Esophagus squamous epithelium (tissue), 5 donors: ENCODE measurements around the gene C19orf44. TPM values are rescaled to one million over a fixed set of nuclear protein-coding genes. Genes with fewer than 3 reads are reported as not detected.

Source experiments
- DNase-seq: peaks from one replicate; lab custom pipeline; 2025; lab: John Stamatoyannopoulos, UW
- H3K27ac ChIP-seq, 4 donors: fragments of 200-600 bp; sonication (generic); one replicate each; pipeline ENCODE4 v1.5.1; 2016 to 2019; ENCODE audit warnings: mild to moderate bottlenecking in 1 of 4
- H3K27me3 ChIP-seq, 4 donors: fragments of 200-600 bp; sonication (generic); 1 replicate in 3 of 4; 2 replicates in 1 of 4; pipeline versions ENCODE4 v1.5.1 to v1.6.0; 2017 to 2021; ENCODE audit warnings: antibody characterized with exemption in 1 of 4
- H3K36me3 ChIP-seq, 3 donors: fragments of 200-600 bp; sonication (generic); one replicate each; pipeline ENCODE4 v1.5.1; 2016 to 2019
- H3K4me1 ChIP-seq, 3 donors: fragments of 200-600 bp; sonication (generic); one replicate each; pipeline ENCODE4 v1.5.1; 2017 to 2019
- H3K4me3 ChIP-seq, 4 donors: fragments of 200-600 bp; sonication (generic); 1 replicate in 3 of 4; 2 replicates in 1 of 4; pipeline ENCODE4 v1.5.1; 2016 to 2019; ENCODE audit warnings: mild to moderate bottlenecking in 2 of 4, moderate library complexity in 1 of 4
- H3K9me3 ChIP-seq, 3 donors: fragments of 200-600 bp; sonication (generic); one replicate each; pipeline ENCODE4 v1.5.1; 2016 to 2019
- POLR2A ChIP-seq, 4 donors: fragments of 450-650 bp; IDR thresholded peaks; one replicate each; pipeline ENCODE4 v1.6.1; 2017; ENCODE audit warnings: antibody characterized with exemption in 4 of 4, mild to moderate bottlenecking in 4 of 4, moderate library complexity in 3 of 4
- WGBS, 2 donors: methylation state at CpG; one replicate each; pipeline ENCODE4 v1.1.5; 2018; 5-methylcytosine and 5-hydroxymethylcytosine counted together
- intact Hi-C: fragments of 100-400 bp; cut with DNase I; formaldehyde crosslinking; loops from one replicate; pipeline ENCODE4 v1.15.0; 2022
- total RNA-seq, 4 donors: library from RNA; depleted of rRNA; stranded (reverse); fragments of >200 nt; gene quantifications; one replicate each; pipeline ENCODE4 v1.1.0, GENCODE V29; 2016
- TF ChIP-seq, protein P1 (sequence below), 6 experiments: fragments of 450-650 bp in 4 of 6; fragments of 200-600 bp in 2 of 6; sonication (generic) in 2 of 6; IDR thresholded peaks; one replicate each; pipeline ENCODE4 v1.5.1; 2016 to 2019; ENCODE audit warnings: antibody characterized with exemption in 6 of 6, mild to moderate bottlenecking in 4 of 6, moderate library complexity in 4 of 6
- donor health status: DM: yes; HTN: yes; CAD: no.

The C19orf44 gene
- total RNA-seq, 4 donors from 2014 or later, result 2.5 to 10.0 (median 4.2) TPM

- Histone ChIP-seq H3K4me3 (no peak overlapping the region), H3K27ac (no peak overlapping the region), H3K36me3 (peaks cover 46 to 100% (median 79%) of the 10 kb centered on the region in 3 donors), H3K27me3 (no peaks in the 10 kb centered on the region), H3K4me1 (peaks cover 0 to 5% (median 0%) of the 10 kb centered on the region in 3 donors), H3K9me3 (no peaks in the 10 kb centered on the region)
- 95 to 97% methylated on average over 12 to 24 of the region's 47 CpGs for WGBS, 2 donors
- intact Hi-C loops, result no loop called here
- TF ChIP-seq, protein P1, sequence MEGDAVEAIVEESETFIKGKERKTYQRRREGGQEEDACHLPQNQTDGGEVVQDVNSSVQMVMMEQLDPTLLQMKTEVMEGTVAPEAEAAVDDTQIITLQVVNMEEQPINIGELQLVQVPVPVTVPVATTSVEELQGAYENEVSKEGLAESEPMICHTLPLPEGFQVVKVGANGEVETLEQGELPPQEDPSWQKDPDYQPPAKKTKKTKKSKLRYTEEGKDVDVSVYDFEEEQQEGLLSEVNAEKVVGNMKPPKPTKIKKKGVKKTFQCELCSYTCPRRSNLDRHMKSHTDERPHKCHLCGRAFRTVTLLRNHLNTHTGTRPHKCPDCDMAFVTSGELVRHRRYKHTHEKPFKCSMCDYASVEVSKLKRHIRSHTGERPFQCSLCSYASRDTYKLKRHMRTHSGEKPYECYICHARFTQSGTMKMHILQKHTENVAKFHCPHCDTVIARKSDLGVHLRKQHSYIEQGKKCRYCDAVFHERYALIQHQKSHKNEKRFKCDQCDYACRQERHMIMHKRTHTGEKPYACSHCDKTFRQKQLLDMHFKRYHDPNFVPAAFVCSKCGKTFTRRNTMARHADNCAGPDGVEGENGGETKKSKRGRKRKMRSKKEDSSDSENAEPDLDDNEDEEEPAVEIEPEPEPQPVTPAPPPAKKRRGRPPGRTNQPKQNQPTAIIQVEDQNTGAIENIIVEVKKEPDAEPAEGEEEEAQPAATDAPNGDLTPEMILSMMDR (IDR thresholded peaks at IDR 0.05), result no peak
- no peak for TF ChIP-seq POLR2A (IDR thresholded peaks at IDR 0.05)
- DNase-seq, result no peak
Observed at GRCh38 chr19:16532440-16533234, 36.4 kb downstream of the C19orf44 start.

DNA sequence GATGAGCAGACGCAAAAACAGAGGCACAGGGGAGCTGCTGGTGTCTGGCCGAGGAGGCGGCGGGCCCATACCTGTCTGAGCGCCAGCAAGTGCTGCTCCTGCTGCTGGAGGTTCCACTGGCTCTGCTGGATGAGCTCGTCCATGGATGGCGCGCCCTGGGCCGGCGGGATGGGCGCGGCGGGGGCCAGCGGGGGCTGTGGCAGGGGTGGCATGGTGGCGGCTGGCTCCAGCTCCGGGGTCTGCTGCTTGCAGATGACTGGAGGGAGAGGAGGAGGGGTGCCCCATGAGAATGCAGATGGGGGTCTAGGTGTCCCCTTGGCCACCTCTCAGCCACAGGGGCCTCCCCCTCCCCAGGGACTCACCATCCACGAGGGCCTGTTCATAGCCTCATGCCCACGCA lies 39.2 kb downstream of the C19orf44 start:
- H3K4me3 ChIP-seq, result no peak overlapping the region
- no peaks in the 10 kb centered on the region for H3K9me3 ChIP-seq
- DNase-seq, result no peak
- WGBS, 2 donors, result 79 to 100% methylated on average over 1 to 2 of the region's 18 CpGs
- H3K4me1 ChIP-seq, result peaks cover 5 to 30% (median 11%) of the 10 kb centered on the region in 3 donors
- no peaks in the 10 kb centered on the region for H3K27me3 ChIP-seq
- no peak overlapping the region for H3K27ac ChIP-seq
- TF ChIP-seq POLR2A (IDR thresholded peaks at IDR 0.05), result no peak
- TF ChIP-seq, protein P1 (IDR thresholded peaks at IDR 0.05), result no peak
- H3K36me3 ChIP-seq, result peaks cover 32 to 100% (median 53%) of the 10 kb centered on the region in 3 donors
- intact Hi-C loops, result no loop called here

DNA sequence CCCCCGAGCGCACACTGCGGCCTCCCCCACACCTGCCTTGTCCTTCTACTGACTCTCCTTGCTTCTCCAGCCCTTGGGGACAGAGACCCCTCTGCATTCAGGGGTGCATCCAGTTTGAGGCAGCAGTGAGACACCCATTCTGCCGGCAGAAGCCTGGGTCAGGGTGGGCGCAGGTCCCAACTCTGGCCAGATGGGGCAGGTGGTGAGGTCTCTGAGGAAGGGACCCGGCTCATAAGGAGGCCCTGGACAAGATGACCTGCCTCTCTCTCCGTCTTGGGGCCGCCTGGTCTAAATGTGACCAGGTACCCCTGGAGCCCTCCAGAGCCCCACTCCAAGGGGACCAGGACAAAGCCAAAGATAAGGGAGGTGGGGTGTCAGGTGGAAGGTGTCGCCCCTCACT lies 39.9 kb downstream of the C19orf44 start:
- Histone ChIP-seq H3K36me3 (peaks cover 25 to 94% (median 46%) of the 10 kb centered on the region in 3 donors), H3K4me1 (peaks cover 13 to 38% (median 18%) of the 10 kb centered on the region in 3 donors), H3K27ac (no peak overlapping the region), H3K9me3 (no peaks in the 10 kb centered on the region), H3K4me3 (no peak overlapping the region), H3K27me3 (no peaks in the 10 kb centered on the region)
- 97 to 100% methylated on average over 4 to 5 of the region's 9 CpGs for WGBS, 2 donors
- intact Hi-C loops, result no loop called here
- no peak for TF ChIP-seq POLR2A (IDR thresholded peaks at IDR 0.05)
- TF ChIP-seq, protein P1 (IDR thresholded peaks at IDR 0.05), result no peak
- no peak for DNase-seq

GRCh38 chr19:16537111-16537510 lies 40.9 kb downstream of the C19orf44 start:
- intact Hi-C loops, result no loop called here
- Histone ChIP-seq H3K36me3 (peaks cover 15 to 84% (median 36%) of the 10 kb centered on the region in 3 donors), H3K4me3 (no peak overlapping the region), H3K4me1 (peaks cover 18 to 44% (median 23%) of the 10 kb centered on the region in 3 donors), H3K9me3 (no peaks in the 10 kb centered on the region), H3K27ac (no peak overlapping the region), H3K27me3 (no peaks in the 10 kb centered on the region)
- TF ChIP-seq POLR2A (IDR thresholded peaks at IDR 0.05), result no peak
- TF ChIP-seq, protein P1 (IDR thresholded peaks at IDR 0.05), result no peak
- no peak for DNase-seq
- WGBS, 2 donors, result 91 to 95% methylated on average over 11 to 12 of the region's 13 CpGs

DNA sequence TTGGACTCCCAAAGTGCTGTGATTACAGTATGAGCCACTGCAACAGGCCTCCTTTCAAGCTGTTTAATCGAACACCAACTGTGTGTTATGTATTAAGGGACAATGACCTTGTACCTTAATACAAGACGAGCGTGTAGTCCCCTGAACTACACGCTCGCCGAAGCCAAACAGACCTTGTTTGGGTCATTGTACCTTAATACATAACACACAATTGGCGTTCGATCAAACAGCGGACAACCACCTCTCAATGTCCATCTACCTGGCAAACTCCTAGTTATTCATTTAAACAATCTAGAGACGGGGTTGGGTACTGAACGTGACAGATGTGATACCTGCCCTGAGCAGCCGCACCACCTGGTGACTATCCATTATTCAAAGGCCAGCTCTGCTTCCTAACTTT lies 44.8 kb downstream of the C19orf44 start:
- peak overlapping the region in 3 of 4 donors; percentile 88 to 93 (median 93) for H3K27ac ChIP-seq
- intact Hi-C loops, result no loop called here
- TF ChIP-seq, protein P1 (IDR thresholded peaks at IDR 0.05), result no peak
- no peak for TF ChIP-seq POLR2A (IDR thresholded peaks at IDR 0.05)

More for the DNA sequence above, 44.8 kb downstream of the C19orf44 start:
- no peaks in the 10 kb centered on the region for H3K27me3 ChIP-seq
- H3K4me1 ChIP-seq, result peaks cover 18 to 71% (median 36%) of the 10 kb centered on the region in 3 donors
- DNase-seq, result no peak
- peak overlapping the region; percentile 75 to 97 (median 86) for H3K4me3 ChIP-seq
- no peaks in the 10 kb centered on the region for H3K9me3 ChIP-seq
- H3K36me3 ChIP-seq, result peaks cover 0 to 46% (median 0%) of the 10 kb centered on the region in 3 donors
- WGBS, 2 donors, result 71 to 73% methylated on average over 7 to 12 of the region's 12 CpGs
